ENCODE measurements around the gene SLC25A26.

- TF ChIP-seq CTCF (IDR thresholded peaks at IDR 0.05 in 2 of 3, conservative IDR thresholded peaks at IDR 0.05 in 1 of 3; ENCODE audit: borderline replicate concordance in 1 of 3, insufficient read depth in 1 of 3, low read depth in 2 of 3, low read length in 2 of 3) (no peak), EZH2 (IDR thresholded peaks at IDR 0.05) (no peak), SIN3A (IDR thresholded peaks at IDR 0.05; ENCODE audit: low read depth) (no peak), RAD21 (IDR thresholded peaks at IDR 0.05; ENCODE audit: low read depth) (no peak), JUND (IDR thresholded peaks at IDR 0.05) (no peak), TCF7L2 (IDR thresholded peaks at IDR 0.05; ENCODE audit: borderline replicate concordance, extremely low read depth, insufficient read depth, insufficient read length) (no peak)
- TF ChIP-seq, protein P1, sequence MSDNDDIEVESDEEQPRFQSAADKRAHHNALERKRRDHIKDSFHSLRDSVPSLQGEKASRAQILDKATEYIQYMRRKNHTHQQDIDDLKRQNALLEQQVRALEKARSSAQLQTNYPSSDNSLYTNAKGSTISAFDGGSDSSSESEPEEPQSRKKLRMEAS (IDR thresholded peaks at IDR 0.05) = no peak
Observed at GRCh38 chr3:66406831-66407610, 186.2 kb downstream of the SLC25A26 start.

Data from HCT116 (cell line).